Hepatic stellate cell (primary cell): ENCODE results near the gene MRPS25.

Experiments used
- DNase-seq: peaks from one replicate; pipeline ENCODE4 v3.0.0; 2011; ENCODE audit warnings: low spot score

MRPS25 gene

DNA sequence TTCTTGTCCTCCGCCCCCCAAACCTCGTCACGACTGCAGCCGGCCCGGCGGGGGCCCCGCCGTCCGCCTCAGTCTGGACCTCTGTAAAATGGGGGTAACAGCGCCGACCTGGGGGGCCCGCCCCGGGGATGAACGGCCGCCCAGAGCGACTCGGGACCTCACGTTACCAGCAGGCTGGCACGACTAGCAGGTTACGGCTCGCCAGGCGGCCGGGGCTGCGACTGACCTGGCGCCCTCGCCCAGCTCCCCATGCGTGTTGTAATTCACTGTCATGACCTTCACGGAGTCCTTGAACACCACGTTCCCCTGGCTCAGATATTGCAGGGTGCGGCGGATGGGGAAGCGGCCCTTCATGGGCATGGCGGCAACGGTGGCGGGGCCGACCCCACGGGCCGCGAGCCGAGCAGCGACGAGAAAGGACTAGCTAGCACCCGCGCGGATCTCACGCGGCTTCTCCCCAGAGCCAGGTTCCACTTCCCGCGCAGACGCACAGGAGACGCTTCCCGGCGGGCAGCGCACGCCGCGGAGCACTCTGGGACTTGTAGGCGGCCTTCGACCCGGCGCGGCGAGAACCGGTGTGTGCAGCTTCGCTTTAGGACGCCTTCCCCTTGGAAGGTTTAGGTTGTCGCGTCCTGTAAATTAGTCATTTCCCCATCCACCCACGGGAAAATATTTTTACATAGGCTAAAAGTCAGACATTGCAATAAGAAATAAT lies at the start of gene MRPS25:
TSS of gene MRPS25 (minus strand) at position 481 of the 715 bp plus-strand sequence. CDS start at position 360, 121 bp downstream.
- peak; percentile 98 for DNase-seq

DNA sequence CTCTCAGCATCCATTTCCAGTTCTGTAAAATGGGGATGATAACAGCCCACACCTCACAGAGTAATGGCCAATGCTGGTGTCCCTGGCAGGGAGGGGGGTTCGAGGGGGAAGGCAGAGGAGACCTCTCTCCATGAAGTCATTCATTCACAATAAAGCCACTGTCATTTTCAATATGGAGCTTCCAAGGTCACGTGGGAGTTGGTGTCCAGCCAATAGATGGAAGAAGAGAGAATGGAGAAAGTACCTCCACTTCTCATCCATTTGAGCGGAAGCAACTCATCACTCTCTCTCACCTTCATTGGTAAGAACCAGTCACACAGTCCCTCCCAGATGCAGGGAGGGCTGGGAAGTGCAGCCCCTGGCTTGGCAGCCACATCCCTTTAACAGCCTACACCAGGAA lies 48.8 kb upstream of the MRPS25 start:
- no peak for DNase-seq

DNA sequence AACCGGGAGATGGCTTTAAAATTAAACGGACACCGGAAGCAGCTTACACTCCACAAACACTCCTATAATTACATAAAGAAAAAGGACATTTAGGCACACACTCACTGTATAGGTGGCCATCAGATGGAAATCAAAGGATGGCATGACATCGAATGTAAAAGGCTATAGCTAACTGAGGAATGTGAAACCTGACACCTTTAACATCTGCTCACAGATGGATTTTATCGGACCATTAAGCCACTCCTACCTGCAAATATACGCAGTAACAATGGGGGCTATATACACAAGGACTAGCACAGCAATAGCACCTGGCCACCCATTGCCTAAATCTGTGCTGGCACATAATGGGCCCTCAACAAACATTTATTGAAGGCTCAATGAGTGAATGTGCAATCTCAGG lies 48.4 kb upstream of the MRPS25 start:
- DNase-seq, result no peak

DNA sequence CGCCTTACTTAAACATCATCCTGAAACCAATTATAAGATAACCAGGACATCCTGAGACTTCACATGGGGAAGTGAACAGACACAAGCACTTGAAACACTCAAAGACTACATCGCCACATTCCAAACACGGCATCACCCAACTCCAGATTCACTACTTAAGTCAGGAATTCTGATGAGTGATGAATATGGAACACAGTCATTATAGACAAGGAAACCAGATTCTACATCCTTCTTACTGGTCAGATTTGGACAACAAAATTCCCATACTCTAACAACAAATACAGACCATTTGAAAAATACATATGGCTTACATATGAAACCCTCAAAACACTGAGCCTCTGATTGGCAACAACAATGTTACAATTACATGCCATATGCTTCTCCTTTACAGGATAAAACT lies 46.9 kb upstream of the MRPS25 start:
- no peak for DNase-seq

DNA sequence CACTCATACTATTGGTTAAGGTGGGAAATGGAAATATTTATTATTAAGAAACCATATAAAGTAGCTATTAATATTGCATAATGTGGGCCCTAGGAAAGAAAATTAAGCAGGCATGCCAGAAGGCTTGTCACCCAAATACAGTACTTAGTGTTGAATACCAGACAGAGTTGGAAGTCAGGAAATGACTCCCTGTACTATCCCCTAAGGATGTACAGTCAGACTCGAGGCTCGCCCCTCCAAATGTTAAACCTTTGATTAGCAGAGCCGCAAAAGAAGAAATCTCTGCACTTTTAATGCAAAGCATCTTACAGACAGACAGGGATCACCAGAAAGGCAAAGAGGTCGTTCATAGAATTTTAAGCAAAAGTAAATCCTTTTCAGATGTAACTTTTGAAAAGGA lies 45.1 kb upstream of the MRPS25 start:
- no peak for DNase-seq

DNA sequence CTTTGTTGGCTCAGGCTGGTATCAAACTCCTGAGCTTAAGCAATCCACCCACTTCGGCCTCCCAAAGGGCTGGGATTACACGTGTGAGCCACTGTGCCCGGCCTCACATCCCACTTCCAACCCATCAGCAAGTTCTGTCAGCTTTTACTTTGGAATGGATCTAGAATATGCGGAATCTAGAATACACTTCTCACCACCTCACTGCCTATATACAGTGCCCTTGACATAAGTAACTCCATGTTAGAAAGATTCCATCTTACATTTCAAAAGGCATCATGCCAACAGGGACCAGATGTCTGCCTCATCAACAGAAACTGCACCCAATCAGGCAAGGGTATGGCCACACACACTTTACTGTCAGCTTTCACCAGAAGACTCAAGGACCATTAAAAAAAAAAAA lies 43.8 kb upstream of the MRPS25 start:
- no peak for DNase-seq

DNA sequence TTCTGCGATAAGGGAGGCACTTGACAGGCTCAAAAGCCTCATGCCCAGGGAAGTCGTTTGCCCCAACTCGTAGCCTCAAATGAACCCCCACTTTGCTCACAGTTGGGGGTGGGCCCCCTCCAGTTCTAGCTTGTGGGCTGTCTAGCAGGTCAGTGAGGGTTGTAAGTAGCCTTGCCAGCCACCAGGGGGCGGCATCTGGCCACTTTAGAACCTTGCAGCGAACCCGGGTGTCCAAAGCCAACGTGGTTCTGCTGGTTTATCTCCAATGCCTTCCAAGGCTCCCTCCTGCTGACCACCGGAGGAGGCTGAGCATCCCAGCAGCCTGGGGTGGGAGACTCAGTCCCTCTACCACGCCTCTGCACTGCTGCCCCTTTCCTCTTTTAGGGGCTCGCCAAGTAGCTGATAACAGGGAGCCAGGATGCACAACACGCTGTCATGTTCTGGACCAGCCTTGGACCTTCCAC lies 43.0 kb upstream of the MRPS25 start:
- DNase-seq, result peak; percentile 85

GRCh38 chr3:15107075-15107947 lies 42.2 kb upstream of the MRPS25 start:
- DNase-seq, result no peak

- no peak for DNase-seq
These were observed 37.7 kb upstream of the MRPS25 start for GRCh38 chr3:15102836-15103235.

DNA sequence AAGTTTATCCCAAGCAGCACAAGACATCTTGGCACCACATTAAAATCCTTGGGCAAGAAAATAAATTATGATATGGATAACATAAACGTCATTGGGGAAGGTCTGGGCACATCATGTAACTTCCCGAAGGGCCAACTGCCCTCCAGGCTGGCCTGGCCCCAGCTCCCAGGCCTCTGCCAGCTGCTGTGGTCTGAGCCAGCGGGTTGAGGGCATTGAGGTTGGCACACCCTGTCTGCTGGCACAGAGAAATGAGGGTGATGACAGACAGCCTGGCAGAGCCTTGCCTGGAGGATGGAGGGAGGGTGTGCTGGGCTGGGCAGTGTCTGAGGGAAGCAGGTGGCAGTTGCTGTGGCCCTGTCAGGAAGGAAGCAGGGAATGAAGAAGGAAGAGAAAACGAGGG lies 37.1 kb upstream of the MRPS25 start:
- no peak for DNase-seq

DNA sequence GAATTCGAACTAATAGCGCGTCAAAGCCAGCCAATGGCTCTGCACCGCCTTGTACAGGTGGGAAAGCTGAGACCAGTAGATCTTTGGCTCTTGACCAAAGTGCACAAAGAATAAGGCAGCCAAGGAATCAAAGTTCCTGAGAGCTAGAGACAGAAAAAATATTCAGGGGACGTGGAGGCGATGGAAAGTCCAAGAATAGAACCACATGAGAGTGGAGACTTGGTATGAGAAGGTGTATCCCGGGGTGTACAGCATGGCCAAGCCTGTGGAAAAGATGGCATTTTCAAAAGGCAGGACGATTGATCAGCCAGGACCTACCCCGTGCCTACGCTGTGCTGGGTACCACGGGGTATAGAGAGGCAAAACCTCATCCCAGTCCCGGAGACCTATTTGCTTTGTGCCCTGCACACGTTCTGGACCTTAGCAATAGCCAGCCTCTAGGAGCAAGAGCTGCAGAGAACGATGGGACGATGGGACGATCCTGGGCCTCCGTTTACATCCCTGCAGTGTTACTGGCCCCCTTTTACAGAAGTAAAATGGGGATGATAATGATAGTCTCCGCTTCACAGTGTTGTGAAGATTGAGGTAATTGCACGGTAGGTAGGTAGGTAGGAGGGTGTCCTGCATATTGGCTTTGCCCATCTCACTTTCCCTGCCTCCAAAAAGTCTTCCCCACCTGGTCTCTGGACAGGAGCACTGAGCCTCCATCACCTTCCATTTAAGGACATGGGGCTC lies 34.4 kb upstream of the MRPS25 start:
- no peak for DNase-seq

DNA sequence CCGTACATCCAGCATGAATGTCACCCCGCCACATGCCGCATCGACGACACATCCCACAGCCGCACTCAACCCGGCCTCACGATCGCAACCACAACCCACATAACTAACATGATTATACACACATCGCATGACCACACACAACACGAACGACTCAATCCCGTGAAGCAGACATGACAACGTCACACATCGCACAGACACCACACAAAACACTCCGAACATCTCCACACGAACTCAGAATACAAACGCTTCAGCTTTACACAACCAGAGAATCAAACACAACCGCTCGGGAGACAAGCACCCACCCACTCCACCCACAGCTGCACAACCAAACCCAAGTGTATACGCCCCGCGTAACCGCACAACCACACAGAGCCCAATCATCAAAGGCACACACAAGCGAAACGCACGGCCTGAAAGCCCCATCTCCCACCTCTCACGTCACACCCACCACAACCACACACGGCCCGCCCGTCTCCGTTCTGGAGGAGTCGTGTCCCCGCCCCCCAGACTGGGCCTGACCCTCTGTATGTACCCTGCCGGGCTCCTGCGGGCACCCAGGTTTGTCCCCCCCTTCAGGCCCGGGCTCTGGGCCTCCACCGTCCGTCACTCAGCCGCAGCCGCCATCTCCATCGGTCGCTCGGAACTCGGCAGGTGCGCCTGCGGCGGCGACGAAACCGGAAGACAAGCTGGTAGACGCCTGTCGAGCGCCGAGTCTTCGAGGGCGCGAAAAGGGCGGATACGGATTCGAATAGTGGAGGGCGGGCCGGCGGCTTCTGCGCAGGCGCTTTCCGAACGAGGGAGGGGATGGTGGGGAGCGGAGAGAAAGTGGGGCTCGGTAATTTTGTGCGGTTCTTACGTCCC lies 33.6 kb upstream of the MRPS25 start, which contains the start of gene RBSN:
TSS of gene RBSN (minus strand) at position 646 of the 861 bp plus-strand sequence. CDS start 3,028 bp downstream, outside the sequence.
- peak; percentile 94 for DNase-seq

DNA sequence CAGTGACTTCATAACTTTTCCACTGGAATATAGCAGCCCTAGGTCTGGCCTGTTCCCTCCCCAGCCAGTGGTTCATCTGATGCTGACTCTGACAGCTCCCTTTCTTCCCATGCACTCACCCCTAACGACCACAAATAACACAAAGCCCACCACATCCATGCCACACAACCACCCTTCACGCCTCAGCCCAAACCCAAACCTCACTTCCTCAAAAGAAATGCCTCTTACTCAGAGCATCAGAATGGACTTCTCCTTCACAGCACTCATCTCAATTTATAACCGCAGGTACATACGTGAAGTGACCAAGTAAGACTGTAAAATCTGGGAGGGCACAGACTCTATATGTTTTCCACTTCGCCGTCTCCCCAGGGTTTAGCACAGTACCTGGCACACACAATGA lies 32.8 kb upstream of the MRPS25 start:
- no peak for DNase-seq

GRCh38 chr3:15096046-15096445 lies 30.9 kb upstream of the MRPS25 start:
- no peak for DNase-seq

DNA sequence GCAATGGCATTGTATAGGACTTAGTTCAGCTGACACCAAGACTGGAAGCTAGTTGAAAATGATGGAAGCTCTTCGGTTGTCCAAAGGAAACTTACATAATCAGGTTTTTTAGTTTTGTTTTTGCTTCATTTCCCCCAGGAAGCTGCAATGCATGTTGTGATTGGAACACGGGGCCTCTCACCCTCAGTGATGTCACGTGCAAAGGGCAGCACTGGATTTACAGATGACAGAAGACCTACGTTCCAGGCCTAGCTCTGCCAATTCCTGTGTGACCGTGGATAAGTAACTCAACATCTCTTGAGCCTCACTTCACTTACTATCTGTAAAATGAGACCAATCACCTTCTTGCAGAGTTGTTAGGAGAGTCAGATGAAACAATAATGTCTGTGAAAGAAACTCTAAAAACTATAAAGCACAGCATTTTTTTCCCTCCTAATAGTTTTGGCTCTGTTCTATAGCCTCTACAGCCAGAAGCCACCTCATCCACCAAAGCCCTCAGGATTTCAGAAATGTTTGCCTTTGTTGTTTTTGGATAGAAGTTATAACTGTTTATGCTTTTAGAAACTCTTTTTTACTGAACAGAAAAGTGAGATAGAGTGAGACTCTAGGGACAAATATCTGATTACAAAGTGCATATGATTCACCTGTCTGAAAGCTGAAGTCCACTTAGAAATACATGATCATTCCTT lies 29.2 kb upstream of the MRPS25 start:
- DNase-seq, result no peak

DNA sequence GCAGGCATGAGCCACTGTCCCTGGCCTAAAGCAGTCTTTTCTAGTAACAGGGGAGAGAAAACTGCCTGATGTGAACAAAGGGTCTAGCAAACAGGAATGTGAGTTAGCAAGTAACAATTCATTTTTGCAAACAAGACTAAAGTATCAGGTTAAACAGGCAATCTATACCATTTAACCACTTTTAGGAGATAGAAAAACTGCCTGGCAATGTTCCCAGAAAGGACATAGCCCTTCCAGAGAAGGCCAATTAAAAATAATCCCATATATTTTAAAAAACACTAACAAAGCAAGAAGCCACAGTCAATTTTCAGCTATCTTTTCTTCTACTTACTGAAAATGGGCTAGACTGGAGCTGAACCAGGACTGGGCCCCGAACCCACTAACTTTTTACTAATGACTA lies 27.6 kb upstream of the MRPS25 start:
- DNase-seq, result no peak

GRCh38 chr3:15091575-15091974 lies 26.5 kb upstream of the MRPS25 start:
- DNase-seq, result no peak

DNA sequence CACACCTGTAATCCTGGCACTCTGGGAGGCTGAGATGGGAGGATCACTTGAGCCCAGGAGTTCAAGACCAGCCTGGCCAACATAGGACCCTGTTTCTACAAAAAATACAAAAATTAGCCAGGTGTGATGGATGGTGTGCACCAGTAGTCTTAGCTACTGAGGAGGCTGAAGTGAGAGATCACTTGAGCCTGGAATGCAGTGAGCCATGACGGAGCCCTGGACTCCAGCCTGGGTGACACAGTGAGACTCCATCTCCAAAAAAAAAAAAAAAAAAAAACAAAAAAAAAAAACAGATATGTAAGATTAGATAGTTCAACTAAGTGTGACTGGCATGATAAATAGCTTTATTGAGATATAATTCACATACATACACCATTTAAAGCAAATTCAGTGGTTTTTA lies 24.1 kb upstream of the MRPS25 start:
- DNase-seq, result no peak

GRCh38 chr3:15086699-15087098 lies 21.6 kb upstream of the MRPS25 start:
- DNase-seq, result no peak

- DNase-seq, result no peak
These were observed 21.1 kb upstream of the MRPS25 start for GRCh38 chr3:15086263-15086662.

DNA sequence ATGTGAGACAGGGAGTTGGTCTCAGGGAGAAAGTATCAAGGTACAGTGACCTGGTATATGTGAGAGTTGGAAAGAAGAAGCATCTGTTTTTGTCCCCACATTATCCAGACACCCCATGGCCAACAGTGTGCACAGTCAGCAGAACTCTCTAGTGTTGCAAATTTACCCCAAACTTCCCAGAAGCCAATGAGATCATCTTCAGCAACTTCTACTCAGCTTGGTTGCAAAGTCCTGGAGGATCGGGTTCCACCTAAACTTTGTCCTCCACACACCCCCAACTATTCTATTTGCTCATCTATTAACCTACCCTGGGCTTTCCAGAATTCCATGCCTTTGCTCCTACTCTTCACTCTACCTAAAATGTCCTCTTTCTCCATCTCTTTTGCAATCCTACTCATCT lies 18.1 kb upstream of the MRPS25 start:
- no peak for DNase-seq
